ENCODE data around the gene GOSR1. TPM values are rescaled to one million over a fixed set of nuclear protein-coding genes. Genes with fewer than 3 reads are reported as not detected.

The GOSR1 gene
- total RNA-seq, 1 donor from 2014 or later: 38.3 TPM

DNA sequence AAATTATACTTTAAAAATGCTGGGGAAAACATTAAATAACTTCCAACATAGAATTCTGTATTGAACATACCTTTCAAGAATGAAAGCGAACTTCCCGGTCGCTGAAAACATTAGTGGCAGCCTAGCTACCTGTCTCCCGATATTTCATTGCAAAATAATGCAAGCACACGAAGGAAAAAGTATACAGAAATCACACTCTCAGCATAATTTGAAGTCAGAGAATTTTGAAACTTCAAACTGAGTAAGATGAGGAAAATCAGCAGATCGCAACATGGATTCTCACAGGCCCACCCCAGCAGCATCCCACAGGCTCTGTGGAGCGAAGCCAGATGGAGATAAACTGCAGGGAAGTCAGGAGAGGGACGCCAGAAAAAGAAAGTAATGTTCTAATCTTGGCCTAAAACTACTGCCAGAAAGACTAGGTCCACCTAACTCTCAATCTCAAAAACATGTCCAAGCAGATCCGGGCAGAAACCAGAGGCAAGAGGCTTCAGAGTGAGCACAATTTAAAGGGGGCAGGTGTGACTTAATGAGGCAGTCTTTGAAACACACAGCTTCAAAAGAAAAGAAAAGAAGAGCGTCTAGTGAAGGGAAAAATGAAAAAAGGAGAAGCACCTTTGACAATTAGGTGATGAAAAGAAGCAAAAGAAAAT, 4.8 kb upstream of the GOSR1 start:
- no peak for DNase-seq (ENCODE audit: low read depth)
- H3K4me3 ChIP-seq (ENCODE audit: low read depth, low read length): no peak overlapping the region
- H3K27me3 ChIP-seq (ENCODE audit: control insufficient read depth, insufficient read depth, low read length): no peaks in the 10 kb centered on the region
- TF ChIP-seq, protein P1, sequence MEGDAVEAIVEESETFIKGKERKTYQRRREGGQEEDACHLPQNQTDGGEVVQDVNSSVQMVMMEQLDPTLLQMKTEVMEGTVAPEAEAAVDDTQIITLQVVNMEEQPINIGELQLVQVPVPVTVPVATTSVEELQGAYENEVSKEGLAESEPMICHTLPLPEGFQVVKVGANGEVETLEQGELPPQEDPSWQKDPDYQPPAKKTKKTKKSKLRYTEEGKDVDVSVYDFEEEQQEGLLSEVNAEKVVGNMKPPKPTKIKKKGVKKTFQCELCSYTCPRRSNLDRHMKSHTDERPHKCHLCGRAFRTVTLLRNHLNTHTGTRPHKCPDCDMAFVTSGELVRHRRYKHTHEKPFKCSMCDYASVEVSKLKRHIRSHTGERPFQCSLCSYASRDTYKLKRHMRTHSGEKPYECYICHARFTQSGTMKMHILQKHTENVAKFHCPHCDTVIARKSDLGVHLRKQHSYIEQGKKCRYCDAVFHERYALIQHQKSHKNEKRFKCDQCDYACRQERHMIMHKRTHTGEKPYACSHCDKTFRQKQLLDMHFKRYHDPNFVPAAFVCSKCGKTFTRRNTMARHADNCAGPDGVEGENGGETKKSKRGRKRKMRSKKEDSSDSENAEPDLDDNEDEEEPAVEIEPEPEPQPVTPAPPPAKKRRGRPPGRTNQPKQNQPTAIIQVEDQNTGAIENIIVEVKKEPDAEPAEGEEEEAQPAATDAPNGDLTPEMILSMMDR (IDR thresholded peaks at IDR 0.05; ENCODE audit: insufficient read depth, low read length, poor library complexity, severe bottlenecking): no peak
- no peaks in the 10 kb centered on the region for H3K36me3 ChIP-seq (ENCODE audit: control insufficient read depth, insufficient read depth, low read length)

DNA sequence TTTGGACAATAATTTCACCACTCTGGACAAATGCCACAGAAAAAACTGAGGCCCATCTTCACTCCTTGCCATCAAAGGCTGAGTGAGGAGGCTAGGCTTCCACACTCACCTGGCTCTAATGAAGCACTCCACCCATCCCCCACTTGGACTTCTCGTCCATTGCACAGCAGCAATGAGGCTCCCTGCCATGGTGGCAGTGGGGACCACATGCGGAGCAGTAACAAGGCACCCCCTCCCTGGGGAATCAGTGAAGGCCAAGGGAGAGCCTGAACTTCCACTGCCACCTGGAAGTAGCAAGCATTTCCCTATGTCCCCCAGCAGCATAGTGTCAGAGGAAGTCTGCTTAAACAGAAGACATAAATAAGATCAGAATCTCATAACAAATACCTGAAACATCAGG, 2.0 kb upstream of the GOSR1 start:
- DNase-seq (ENCODE audit: low read depth): no peak
- no peaks in the 10 kb centered on the region for H3K36me3 ChIP-seq (ENCODE audit: control insufficient read depth, insufficient read depth, low read length)
- H3K27me3 ChIP-seq (ENCODE audit: control insufficient read depth, insufficient read depth, low read length): no peaks in the 10 kb centered on the region
- H3K4me3 ChIP-seq (ENCODE audit: low read depth, low read length): no peak overlapping the region
- TF ChIP-seq, protein P1 (IDR thresholded peaks at IDR 0.05; ENCODE audit: insufficient read depth, low read length, poor library complexity, severe bottlenecking): no peak

DNA sequence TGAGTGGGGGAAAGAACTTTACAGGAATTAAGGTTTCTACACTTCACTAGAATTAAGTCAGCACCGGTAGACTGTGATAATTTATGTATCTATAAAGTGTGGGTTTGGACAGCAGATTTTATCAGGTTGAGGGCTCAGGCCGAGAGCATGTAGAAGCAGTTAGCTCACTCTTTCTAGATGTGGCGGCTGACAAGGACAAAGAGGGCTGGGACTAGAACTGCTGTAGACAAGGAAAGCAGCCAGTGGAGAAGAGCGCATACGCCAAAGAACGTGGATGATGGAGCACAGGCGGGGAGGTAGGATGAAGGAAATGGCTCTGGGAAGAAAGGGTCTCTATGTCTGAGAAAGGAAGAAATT, 504 bp upstream of the GOSR1 start:
- no peak for DNase-seq (ENCODE audit: low read depth)
- Histone ChIP-seq H3K4me3 (ENCODE audit: low read depth, low read length) (peak overlapping the region; percentile 90), H3K36me3 (ENCODE audit: control insufficient read depth, insufficient read depth, low read length) (no peaks in the 10 kb centered on the region), H3K27me3 (ENCODE audit: control insufficient read depth, insufficient read depth, low read length) (no peaks in the 10 kb centered on the region)
- TF ChIP-seq, protein P1 (IDR thresholded peaks at IDR 0.05; ENCODE audit: insufficient read depth, low read length, poor library complexity, severe bottlenecking): no peak

DNA sequence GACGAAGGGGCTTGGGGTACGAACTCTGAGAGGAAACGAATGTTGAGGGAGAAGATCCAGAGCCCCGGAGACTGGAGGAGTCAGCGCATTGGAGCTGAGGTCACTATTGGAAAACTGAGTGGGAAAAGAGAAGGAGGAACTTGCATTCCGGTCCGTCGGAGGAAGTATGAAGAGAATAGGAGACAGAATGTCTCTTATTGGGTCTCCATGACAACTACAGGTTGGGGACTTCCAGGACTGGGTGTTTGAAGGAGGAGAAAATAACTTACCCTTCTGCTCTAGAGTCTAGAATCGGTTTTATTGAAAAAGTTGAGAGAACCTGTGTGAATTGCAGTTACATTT, 537 bp downstream of the GOSR1 start:
- H3K36me3 ChIP-seq (ENCODE audit: control insufficient read depth, insufficient read depth, low read length): no peaks in the 10 kb centered on the region
- no peak for DNase-seq (ENCODE audit: low read depth)
- no peaks in the 10 kb centered on the region for H3K27me3 ChIP-seq (ENCODE audit: control insufficient read depth, insufficient read depth, low read length)
- TF ChIP-seq, protein P1 (IDR thresholded peaks at IDR 0.05; ENCODE audit: insufficient read depth, low read length, poor library complexity, severe bottlenecking): no peak
- peak overlapping the region; percentile 90 for H3K4me3 ChIP-seq (ENCODE audit: low read depth, low read length)

DNA sequence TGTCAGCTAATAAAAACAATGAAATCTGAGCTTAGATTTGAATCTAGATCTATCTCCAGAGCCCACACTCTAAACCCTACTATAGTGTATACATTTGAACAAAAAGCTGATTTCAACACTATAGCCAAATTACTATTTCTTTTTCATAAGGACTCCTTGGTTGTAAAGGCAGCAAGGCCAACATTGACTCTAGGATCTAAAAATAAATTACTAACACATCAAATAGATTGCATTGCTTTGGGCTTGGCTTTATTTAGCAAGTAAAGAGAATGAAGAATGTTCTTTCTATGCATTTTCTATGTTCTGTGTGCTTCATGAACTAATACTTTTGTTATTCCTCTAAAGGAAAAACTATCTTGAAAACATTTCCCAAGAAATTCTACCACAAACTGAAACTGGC, 5.3 kb downstream of the GOSR1 start:
- H3K36me3 ChIP-seq (ENCODE audit: control insufficient read depth, insufficient read depth, low read length): peaks cover 3% of the 10 kb centered on the region
- TF ChIP-seq, protein P1 (IDR thresholded peaks at IDR 0.05; ENCODE audit: insufficient read depth, low read length, poor library complexity, severe bottlenecking): no peak

DNA sequence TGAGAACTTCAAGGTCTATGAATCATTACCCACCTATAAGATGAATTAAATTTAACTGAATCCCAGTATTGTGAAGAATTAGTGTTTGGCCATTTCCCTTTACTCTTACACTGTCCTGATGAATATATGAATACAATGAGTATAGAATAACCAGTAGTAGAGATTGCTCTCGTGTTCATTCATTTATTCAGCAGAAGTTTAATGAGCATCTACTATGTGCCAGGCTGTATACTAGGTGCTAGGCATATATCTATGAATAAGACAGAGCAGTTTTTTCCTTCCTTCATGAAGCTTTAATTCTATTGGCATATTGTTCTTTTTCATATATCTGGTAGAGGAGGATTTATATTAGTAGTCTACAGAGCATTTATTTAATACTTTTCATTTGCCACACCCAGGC, 6.0 kb downstream of the GOSR1 start:
- Histone ChIP-seq H3K27me3 (ENCODE audit: control insufficient read depth, insufficient read depth, low read length) (no peaks in the 10 kb centered on the region), H3K36me3 (ENCODE audit: control insufficient read depth, insufficient read depth, low read length) (peaks cover 3% of the 10 kb centered on the region), H3K4me3 (ENCODE audit: low read depth, low read length) (no peak overlapping the region)
- TF ChIP-seq, protein P1 (IDR thresholded peaks at IDR 0.05; ENCODE audit: insufficient read depth, low read length, poor library complexity, severe bottlenecking): no peak
- no peak for DNase-seq (ENCODE audit: low read depth)

More for the DNA sequence above, 5.3 kb downstream of the GOSR1 start:
- Histone ChIP-seq H3K4me3 (ENCODE audit: low read depth, low read length) (no peak overlapping the region), H3K27me3 (ENCODE audit: control insufficient read depth, insufficient read depth, low read length) (no peaks in the 10 kb centered on the region)
- DNase-seq (ENCODE audit: low read depth): no peak
